Memory B cell (primary cell): ENCODE data around the gene NECTIN1.

ENCODE experiments used
- ATAC-seq: fragments of 150-1000 bp; cut with Tn5 transposase; 2 replicates; pipeline ENCODE4 v1.10.0; 2021; ENCODE audit warnings: low read depth, mild to moderate bottlenecking, moderate library complexity
- DNase-seq, 2 donors: peaks; one replicate each; pipeline ENCODE4 v3.0.0; 2022; ENCODE audit warnings: low spot score in 2 of 2
- H3K27ac Mint-ChIP-seq: one replicate; pipeline ENCODE4 v1.8.0; 2022; ENCODE audit warnings: mild to moderate bottlenecking, moderate library complexity, mixed read lengths
- H3K27me3 Mint-ChIP-seq: one replicate; pipeline ENCODE4 v1.8.0; 2022; ENCODE audit warnings: mixed read lengths
- H3K36me3 Mint-ChIP-seq: one replicate; pipeline ENCODE4 v1.8.0; 2022; ENCODE audit warnings: mild to moderate bottlenecking, mixed read lengths
- H3K4me1 Mint-ChIP-seq: one replicate; pipeline ENCODE4 v1.8.0; 2022; ENCODE audit warnings: mixed read lengths
- H3K4me3 Mint-ChIP-seq: one replicate; pipeline ENCODE4 v1.8.0; 2022; ENCODE audit warnings: mild to moderate bottlenecking, moderate library complexity, mixed read lengths
- H3K9me3 Mint-ChIP-seq: one replicate; pipeline ENCODE4 v1.8.0; 2022; ENCODE audit warnings: mixed read lengths

Gene NECTIN1

GRCh38 chr11:119626197-119626841 lies 102.7 kb downstream of the NECTIN1 start:
- Mint-ChIP-seq H3K9me3 (no peaks in the 10 kb centered on the region), H3K27me3 (peaks cover 37% of the 10 kb centered on the region), H3K4me1 (no peaks in the 10 kb centered on the region), H3K36me3 (no peaks in the 10 kb centered on the region), H3K4me3 (no peak overlapping the region), H3K27ac (no peak overlapping the region)
- DNase-seq (no peak), ATAC-seq (no peak)

- ATAC-seq, result no peak
- no peaks in the 10 kb centered on the region for H3K9me3 Mint-ChIP-seq
- H3K27me3 Mint-ChIP-seq, result peaks cover 37% of the 10 kb centered on the region
Observed at GRCh38 chr11:119625206-119625978, 103.6 kb downstream of the NECTIN1 start.

DNA sequence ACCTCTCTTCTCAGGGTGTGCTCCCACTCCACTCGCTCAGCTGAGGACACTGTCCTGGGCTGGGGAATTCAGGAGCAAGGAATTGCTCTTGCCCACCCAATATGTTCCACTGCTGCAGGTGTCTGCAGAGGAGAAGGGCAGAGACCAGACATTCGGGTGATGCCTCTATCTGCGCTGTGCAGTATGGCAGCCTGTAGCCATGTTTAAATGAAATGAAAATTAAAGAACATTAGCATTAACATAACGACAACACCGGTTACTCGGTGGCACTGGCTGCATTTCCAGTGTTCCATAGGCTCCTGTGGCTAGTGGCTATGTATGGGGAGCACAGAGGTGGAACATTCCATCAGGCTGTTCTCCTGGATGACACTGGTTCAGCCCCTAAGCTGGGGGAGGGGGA lies 104.4 kb downstream of the NECTIN1 start:
- H3K27ac Mint-ChIP-seq, result no peak overlapping the region
- H3K9me3 Mint-ChIP-seq, result no peaks in the 10 kb centered on the region
- peaks cover 35% of the 10 kb centered on the region for H3K27me3 Mint-ChIP-seq
- H3K4me3 Mint-ChIP-seq, result no peak overlapping the region
- no peaks in the 10 kb centered on the region for H3K4me1 Mint-ChIP-seq
- no peaks in the 10 kb centered on the region for H3K36me3 Mint-ChIP-seq
- no peak for DNase-seq
- ATAC-seq, result no peak

More at GRCh38 chr11:119625206-119625978, 103.6 kb downstream of the NECTIN1 start:
- Mint-ChIP-seq H3K4me1 (no peaks in the 10 kb centered on the region), H3K4me3 (no peak overlapping the region), H3K36me3 (no peaks in the 10 kb centered on the region), H3K27ac (no peak overlapping the region)
- DNase-seq, result no peak

DNA sequence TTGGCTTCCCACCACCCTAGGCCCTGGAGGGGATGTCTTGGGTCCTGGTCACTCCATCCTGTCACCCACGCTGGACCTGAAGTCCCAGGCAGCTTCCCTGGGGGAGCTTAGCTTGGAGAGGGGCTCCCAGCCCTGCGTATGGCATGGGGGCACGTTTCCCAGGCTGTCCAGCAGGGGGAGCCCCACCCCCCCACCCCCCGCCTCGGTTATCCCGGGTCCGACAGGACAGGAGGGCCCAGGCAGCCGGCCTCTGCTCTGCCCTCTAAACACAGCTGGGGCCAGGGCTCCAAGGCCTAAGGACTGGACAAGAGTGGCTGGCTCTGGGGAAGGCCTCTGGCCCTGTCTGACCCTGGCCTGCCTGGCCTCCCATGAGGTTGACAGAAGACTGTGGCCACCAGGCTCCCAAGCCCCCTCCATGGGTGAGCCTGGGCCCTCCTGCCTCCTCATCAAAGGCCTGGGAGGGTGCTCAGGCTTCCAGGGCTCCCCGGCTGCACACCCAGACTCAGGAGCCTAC lies 104.8 kb downstream of the NECTIN1 start:
- DNase-seq, result no peak
- peaks cover 35% of the 10 kb centered on the region for H3K27me3 Mint-ChIP-seq
- H3K4me3 Mint-ChIP-seq, result no peak overlapping the region

GRCh38 chr11:119623682-119624081 lies 105.3 kb downstream of the NECTIN1 start:
- no peaks in the 10 kb centered on the region for H3K4me1 Mint-ChIP-seq
- H3K27ac Mint-ChIP-seq, result no peak overlapping the region
- no peak for DNase-seq
- H3K36me3 Mint-ChIP-seq, result no peaks in the 10 kb centered on the region
- ATAC-seq, result no peak
- no peaks in the 10 kb centered on the region for H3K9me3 Mint-ChIP-seq
- peaks cover 33% of the 10 kb centered on the region for H3K27me3 Mint-ChIP-seq
- no peak overlapping the region for H3K4me3 Mint-ChIP-seq

More for the DNA sequence above, 104.8 kb downstream of the NECTIN1 start:
- no peak for ATAC-seq
- no peak overlapping the region for H3K27ac Mint-ChIP-seq
- H3K9me3 Mint-ChIP-seq, result no peaks in the 10 kb centered on the region
- H3K36me3 Mint-ChIP-seq, result no peaks in the 10 kb centered on the region
- H3K4me1 Mint-ChIP-seq, result no peaks in the 10 kb centered on the region

DNA sequence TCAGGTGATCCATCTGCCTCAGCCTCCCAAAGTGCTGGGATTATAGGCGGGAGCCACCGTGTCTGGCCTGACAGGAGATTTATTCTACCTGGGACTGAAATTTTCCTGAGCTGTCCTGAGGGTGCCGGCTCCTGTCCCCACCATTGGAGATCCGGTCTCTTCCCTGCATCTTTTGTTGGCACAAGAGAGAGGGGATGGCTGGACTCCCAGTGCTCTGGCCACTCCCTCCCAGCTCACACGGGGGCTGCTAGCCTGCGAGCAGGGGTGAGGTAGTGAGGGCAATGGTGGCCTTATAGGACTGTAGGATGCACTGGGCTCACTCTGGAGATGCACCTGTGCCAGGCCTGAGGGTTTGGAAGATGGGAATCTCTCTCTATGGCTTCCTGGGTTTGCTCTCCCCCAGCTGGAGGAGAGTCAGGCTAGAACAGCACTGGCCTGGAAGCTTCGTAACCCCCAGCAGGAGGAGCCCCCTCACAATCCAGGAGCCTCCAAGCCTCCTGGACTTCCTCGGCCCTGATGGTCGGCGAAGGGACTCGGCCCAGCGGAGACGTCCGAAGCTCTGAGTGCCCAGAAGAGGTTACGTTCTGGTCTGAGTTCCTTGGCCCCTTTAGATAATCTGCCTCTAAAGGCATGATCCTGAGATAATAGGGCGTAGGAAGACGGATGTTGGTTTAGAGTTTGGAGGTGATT lies 106.4 kb downstream of the NECTIN1 start:
- no peaks in the 10 kb centered on the region for H3K9me3 Mint-ChIP-seq
- no peak overlapping the region for H3K4me3 Mint-ChIP-seq
- no peak for ATAC-seq

GRCh38 chr11:119619665-119620064 lies 109.3 kb downstream of the NECTIN1 start:
- H3K4me1 Mint-ChIP-seq, result no peaks in the 10 kb centered on the region
- H3K36me3 Mint-ChIP-seq, result no peaks in the 10 kb centered on the region
- no peak overlapping the region for H3K4me3 Mint-ChIP-seq
- H3K27ac Mint-ChIP-seq, result no peak overlapping the region
- ATAC-seq, result no peak
- peaks cover 17% of the 10 kb centered on the region for H3K27me3 Mint-ChIP-seq
- DNase-seq, result no peak
- no peaks in the 10 kb centered on the region for H3K9me3 Mint-ChIP-seq

More for the DNA sequence above, 106.4 kb downstream of the NECTIN1 start:
- no peak for DNase-seq
- no peaks in the 10 kb centered on the region for H3K4me1 Mint-ChIP-seq
- H3K36me3 Mint-ChIP-seq, result no peaks in the 10 kb centered on the region
- H3K27ac Mint-ChIP-seq, result no peak overlapping the region
- H3K27me3 Mint-ChIP-seq, result peaks cover 28% of the 10 kb centered on the region

- Mint-ChIP-seq H3K4me3 (no peak overlapping the region), H3K9me3 (no peaks in the 10 kb centered on the region), H3K36me3 (no peaks in the 10 kb centered on the region), H3K27ac (no peak overlapping the region), H3K4me1 (no peaks in the 10 kb centered on the region), H3K27me3 (peaks cover 11% of the 10 kb centered on the region)
- ATAC-seq (no peak), DNase-seq (no peak)
Observed at GRCh38 chr11:119618208-119618909, 110.6 kb downstream of the NECTIN1 start.

GRCh38 chr11:119617340-119617713 lies 111.7 kb downstream of the NECTIN1 start:
- Mint-ChIP-seq H3K36me3 (no peaks in the 10 kb centered on the region), H3K27me3 (peaks cover 11% of the 10 kb centered on the region), H3K27ac (no peak overlapping the region), H3K4me3 (no peak overlapping the region), H3K9me3 (no peaks in the 10 kb centered on the region), H3K4me1 (no peaks in the 10 kb centered on the region)
- no peak for DNase-seq
- no peak for ATAC-seq

- Mint-ChIP-seq H3K4me1 (no peaks in the 10 kb centered on the region), H3K27me3 (peaks cover 11% of the 10 kb centered on the region), H3K9me3 (no peaks in the 10 kb centered on the region), H3K36me3 (no peaks in the 10 kb centered on the region), H3K4me3 (no peak overlapping the region), H3K27ac (no peak overlapping the region)
- ATAC-seq (no peak), DNase-seq (no peak)
Observed at GRCh38 chr11:119616586-119617339, 112.2 kb downstream of the NECTIN1 start.

DNA sequence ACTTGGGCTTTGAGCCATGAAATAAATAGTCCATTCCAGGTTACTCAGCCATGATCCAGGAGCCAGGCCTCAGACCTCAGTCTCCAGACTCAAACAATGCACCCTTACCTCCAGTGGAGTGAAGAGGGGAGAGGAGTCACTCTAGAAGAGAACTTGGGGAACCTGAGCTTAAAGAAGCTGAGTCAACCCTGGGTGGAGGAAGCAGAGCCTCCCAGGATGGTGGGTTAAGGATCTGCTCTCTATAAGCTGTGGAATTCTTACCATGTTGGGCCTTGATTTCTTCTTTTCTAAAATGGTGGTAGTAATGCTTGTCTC lies 113.2 kb downstream of the NECTIN1 start:
- no peaks in the 10 kb centered on the region for H3K36me3 Mint-ChIP-seq
- no peaks in the 10 kb centered on the region for H3K9me3 Mint-ChIP-seq
- H3K4me3 Mint-ChIP-seq, result no peak overlapping the region
- DNase-seq, result no peak
- no peak overlapping the region for H3K27ac Mint-ChIP-seq
- ATAC-seq, result no peak
- no peaks in the 10 kb centered on the region for H3K4me1 Mint-ChIP-seq
- H3K27me3 Mint-ChIP-seq, result peaks cover 11% of the 10 kb centered on the region

GRCh38 chr11:119615003-119615881 lies 113.8 kb downstream of the NECTIN1 start:
- no peaks in the 10 kb centered on the region for H3K9me3 Mint-ChIP-seq
- no peak overlapping the region for H3K27ac Mint-ChIP-seq
- peaks cover 11% of the 10 kb centered on the region for H3K27me3 Mint-ChIP-seq
- ATAC-seq (no peak), DNase-seq (no peak)
- no peak overlapping the region for H3K4me3 Mint-ChIP-seq
- no peaks in the 10 kb centered on the region for H3K4me1 Mint-ChIP-seq
- no peaks in the 10 kb centered on the region for H3K36me3 Mint-ChIP-seq
